ENCODE results near the gene MOGAT1. TPM values are rescaled to one million over a fixed set of nuclear protein-coding genes. Genes with fewer than 3 reads are reported as not detected.

MOGAT1 gene
- total RNA-seq, 1 donor from 2014 or later: 2.2 TPM

DNA sequence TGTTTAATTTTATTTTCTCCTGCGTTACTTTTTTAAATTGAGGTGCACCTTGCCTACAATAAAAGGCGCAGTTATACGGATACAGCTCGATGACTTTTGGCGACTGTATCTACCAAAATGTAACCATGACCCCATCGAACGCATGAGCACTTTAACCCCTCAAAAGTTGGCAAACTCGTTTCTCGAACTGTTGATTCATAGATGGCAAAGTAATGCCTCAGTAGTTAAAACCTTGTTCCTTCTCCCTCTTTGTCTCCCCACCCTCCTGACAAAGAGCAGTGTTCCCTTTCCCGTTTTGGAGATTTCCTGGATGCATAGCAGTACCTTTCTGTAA, 577 bp downstream of the MOGAT1 start:
- no peaks in the 10 kb centered on the region for H3K9me3 ChIP-seq
- no peaks in the 10 kb centered on the region for H3K36me3 ChIP-seq
- no peak for DNase-seq
- intact Hi-C loops (cut with DNase I): no loop called here
- peaks cover 14% of the 10 kb centered on the region for H3K4me1 ChIP-seq
- H3K4me3 ChIP-seq: peak overlapping the region; percentile 49
- H3K27ac ChIP-seq: peak overlapping the region; percentile 47
- TF ChIP-seq, protein P1, sequence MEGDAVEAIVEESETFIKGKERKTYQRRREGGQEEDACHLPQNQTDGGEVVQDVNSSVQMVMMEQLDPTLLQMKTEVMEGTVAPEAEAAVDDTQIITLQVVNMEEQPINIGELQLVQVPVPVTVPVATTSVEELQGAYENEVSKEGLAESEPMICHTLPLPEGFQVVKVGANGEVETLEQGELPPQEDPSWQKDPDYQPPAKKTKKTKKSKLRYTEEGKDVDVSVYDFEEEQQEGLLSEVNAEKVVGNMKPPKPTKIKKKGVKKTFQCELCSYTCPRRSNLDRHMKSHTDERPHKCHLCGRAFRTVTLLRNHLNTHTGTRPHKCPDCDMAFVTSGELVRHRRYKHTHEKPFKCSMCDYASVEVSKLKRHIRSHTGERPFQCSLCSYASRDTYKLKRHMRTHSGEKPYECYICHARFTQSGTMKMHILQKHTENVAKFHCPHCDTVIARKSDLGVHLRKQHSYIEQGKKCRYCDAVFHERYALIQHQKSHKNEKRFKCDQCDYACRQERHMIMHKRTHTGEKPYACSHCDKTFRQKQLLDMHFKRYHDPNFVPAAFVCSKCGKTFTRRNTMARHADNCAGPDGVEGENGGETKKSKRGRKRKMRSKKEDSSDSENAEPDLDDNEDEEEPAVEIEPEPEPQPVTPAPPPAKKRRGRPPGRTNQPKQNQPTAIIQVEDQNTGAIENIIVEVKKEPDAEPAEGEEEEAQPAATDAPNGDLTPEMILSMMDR (IDR thresholded peaks at IDR 0.05): no peak
- ATAC-seq: no peak
- peaks cover 21% of the 10 kb centered on the region for H3K27me3 ChIP-seq

GRCh38 chr2:222673273-222673672, 1.8 kb downstream of the MOGAT1 start:
- TF ChIP-seq, protein P1 (IDR thresholded peaks at IDR 0.05): no peak
- Histone ChIP-seq H3K27ac (no peak overlapping the region), H3K36me3 (no peaks in the 10 kb centered on the region), H3K4me3 (no peak overlapping the region), H3K9me3 (no peaks in the 10 kb centered on the region), H3K4me1 (peaks cover 14% of the 10 kb centered on the region), H3K27me3 (peaks cover 21% of the 10 kb centered on the region)
- no peak for DNase-seq
- intact Hi-C loops (cut with DNase I): no loop called here
- no peak for ATAC-seq

DNA sequence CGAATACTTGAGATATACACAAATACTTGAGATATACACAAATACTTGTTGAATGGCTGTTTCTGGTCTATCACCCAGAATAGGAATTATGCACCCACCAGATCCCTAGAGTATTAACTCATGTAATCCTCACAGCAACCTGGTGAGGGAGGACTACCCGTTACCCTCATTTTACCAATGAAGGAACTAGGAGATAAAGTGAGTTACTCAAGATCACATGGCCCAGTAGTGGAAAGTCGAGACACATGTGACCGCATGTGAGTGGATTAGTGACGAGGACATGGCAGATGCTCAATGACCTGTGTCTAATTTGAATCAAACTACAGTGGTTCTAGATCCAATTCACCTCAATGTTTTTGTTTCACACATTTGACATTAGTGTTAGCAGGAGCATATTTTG, 2.4 kb downstream of the MOGAT1 start:
- Histone ChIP-seq H3K36me3 (no peaks in the 10 kb centered on the region), H3K9me3 (no peaks in the 10 kb centered on the region), H3K4me1 (peaks cover 13% of the 10 kb centered on the region), H3K4me3 (no peak overlapping the region), H3K27ac (no peak overlapping the region), H3K27me3 (peaks cover 21% of the 10 kb centered on the region)
- TF ChIP-seq, protein P1 (IDR thresholded peaks at IDR 0.05): no peak
- DNase-seq (no peak), ATAC-seq (peak; percentile 29)
- intact Hi-C loops (cut with DNase I): no loop called here

- H3K27me3 ChIP-seq: peaks cover 9% of the 10 kb centered on the region
- no peak overlapping the region for H3K4me3 ChIP-seq
- no peak for ATAC-seq
- DNase-seq: no peak
- no peaks in the 10 kb centered on the region for H3K9me3 ChIP-seq
- TF ChIP-seq, protein P1 (IDR thresholded peaks at IDR 0.05): no peak
- H3K4me1 ChIP-seq: no peaks in the 10 kb centered on the region
- no peak overlapping the region for H3K27ac ChIP-seq
- intact Hi-C loops (cut with DNase I): no loop called here
- no peaks in the 10 kb centered on the region for H3K36me3 ChIP-seq
Measured at GRCh38 chr2:222677981-222678380, 6.5 kb downstream of the MOGAT1 start.

- Histone ChIP-seq H3K4me3 (no peak overlapping the region), H3K27me3 (peaks cover 5% of the 10 kb centered on the region), H3K9me3 (no peaks in the 10 kb centered on the region), H3K36me3 (no peaks in the 10 kb centered on the region), H3K27ac (no peak overlapping the region), H3K4me1 (no peaks in the 10 kb centered on the region)
- ATAC-seq: no peak
- TF ChIP-seq, protein P1 (IDR thresholded peaks at IDR 0.05): no peak
- intact Hi-C loops (cut with DNase I): no loop called here
- DNase-seq: no peak
Measured at GRCh38 chr2:222683805-222684204, 12.3 kb downstream of the MOGAT1 start.

GRCh38 chr2:222686086-222686750, 14.8 kb downstream of the MOGAT1 start:
- DNase-seq: no peak
- intact Hi-C loops (cut with DNase I): no loop called here
- TF ChIP-seq, protein P1 (IDR thresholded peaks at IDR 0.05): no peak
- no peaks in the 10 kb centered on the region for H3K9me3 ChIP-seq
- peaks cover 5% of the 10 kb centered on the region for H3K27me3 ChIP-seq
- no peaks in the 10 kb centered on the region for H3K36me3 ChIP-seq
- no peak overlapping the region for H3K4me3 ChIP-seq
- no peak overlapping the region for H3K27ac ChIP-seq
- no peaks in the 10 kb centered on the region for H3K4me1 ChIP-seq
- no peak for ATAC-seq
